ENCODE data around the gene SEMA5B.

Gene SEMA5B

DNA sequence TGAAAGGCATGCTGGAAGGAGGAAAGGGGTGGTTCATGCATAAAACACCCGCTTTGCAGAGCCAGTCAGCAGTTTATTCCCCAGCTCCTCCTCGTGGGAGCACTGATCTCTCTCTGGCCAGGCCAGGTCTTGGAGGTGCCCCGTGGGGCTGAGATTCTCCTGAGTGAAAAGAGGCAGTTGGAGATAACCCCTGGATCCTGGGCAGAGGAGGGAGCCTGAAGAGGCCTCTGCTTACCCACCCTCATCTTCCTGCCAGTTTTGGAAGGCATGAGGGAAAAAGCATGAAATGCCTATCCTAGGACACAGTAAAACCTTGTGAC lies 108.3 kb downstream of the SEMA5B start:
- no peak for DNase-seq

DNA sequence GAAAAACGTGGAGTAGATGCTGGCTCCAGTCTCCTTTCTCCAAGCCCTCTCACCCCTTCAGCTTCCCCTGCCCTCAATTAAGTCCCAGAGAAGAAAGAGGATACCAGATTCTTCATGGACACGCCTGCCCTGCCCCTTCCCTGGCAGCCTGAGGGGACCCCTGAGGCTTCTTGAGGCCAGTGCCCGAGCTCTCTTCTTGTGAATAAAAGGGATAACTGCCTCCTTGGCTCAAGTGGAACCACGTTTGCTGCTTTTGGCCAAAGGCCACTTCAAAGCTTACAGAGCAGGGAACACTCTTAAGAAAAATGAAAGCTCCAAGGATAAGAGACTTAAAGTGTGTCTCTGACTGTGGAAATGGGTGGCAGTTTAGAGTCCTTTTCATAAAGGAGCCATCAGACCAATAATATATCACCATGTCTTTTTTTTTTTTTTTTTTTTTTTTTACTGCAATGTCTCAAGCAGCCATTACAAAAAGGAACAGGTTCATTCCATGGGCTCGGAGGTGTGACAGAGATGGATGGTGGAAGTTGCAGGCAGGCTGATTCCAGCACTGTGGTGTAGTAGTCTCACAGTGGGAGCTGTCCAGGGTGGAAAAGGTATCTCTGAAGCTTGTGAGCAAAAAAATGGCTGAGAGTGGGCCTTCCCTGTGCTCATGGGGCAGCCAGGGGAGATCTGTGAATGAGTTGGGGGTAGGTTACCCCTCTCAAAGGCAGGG lies 108.8 kb downstream of the SEMA5B start:
- no peak for DNase-seq

DNA sequence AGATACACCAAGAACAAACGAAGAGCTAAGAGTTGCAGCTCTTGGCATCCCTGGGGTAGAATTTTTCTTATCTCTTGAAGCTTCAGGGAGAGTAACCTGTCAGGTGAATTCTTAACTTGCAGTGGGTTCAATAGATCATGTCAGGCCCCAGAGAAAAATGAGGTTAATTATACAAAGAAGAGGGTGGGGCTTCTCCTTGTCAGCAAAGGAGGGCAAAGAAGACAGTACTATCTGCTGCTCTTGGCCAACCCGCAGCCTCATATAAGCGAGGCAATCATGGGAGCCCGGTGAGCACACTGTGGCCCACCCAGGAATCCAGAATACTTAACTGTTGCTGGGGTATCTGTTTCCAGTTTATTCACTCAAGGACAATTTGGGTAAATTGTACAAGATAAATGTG lies 110.2 kb downstream of the SEMA5B start:
- no peak for DNase-seq

DNA sequence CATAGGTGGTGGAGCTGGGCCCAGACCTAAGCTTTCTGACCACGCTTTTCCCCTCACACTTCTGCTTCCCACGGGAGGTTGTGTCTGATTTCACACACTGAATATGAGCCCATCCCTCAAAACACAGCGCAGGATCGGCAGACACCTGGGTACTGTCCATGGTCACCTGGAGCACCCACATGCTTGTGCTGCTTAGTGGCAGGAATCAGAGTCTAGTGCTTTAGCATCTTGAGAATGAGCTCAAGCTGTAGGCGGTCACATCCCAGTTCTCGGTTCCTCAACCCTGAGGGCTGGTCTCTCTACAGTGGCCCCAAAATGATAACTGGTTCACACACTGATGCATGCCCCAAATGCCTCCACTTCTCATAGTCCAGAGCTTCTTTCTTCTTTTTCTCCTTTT lies 111.0 kb downstream of the SEMA5B start:
- DNase-seq: no peak

DNA sequence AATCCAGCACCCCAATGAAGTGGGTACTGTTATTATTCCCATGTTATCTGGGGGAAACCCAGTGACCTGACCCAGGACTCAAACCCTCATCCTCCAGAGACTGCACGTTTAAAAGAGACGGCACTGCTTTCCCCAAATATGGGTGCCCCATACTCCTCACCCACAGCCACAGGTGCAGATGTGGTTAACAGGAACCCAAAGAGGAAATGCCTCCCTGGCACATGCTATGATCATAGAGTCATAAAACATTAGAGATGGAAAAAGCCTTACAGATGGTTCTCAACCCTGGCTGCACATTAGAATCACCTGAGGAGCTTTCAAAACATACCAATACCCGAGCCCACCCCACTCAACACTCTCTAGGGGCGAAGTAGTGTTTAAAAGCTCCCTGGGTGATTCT lies 111.5 kb downstream of the SEMA5B start:
- no peak for DNase-seq

DNA sequence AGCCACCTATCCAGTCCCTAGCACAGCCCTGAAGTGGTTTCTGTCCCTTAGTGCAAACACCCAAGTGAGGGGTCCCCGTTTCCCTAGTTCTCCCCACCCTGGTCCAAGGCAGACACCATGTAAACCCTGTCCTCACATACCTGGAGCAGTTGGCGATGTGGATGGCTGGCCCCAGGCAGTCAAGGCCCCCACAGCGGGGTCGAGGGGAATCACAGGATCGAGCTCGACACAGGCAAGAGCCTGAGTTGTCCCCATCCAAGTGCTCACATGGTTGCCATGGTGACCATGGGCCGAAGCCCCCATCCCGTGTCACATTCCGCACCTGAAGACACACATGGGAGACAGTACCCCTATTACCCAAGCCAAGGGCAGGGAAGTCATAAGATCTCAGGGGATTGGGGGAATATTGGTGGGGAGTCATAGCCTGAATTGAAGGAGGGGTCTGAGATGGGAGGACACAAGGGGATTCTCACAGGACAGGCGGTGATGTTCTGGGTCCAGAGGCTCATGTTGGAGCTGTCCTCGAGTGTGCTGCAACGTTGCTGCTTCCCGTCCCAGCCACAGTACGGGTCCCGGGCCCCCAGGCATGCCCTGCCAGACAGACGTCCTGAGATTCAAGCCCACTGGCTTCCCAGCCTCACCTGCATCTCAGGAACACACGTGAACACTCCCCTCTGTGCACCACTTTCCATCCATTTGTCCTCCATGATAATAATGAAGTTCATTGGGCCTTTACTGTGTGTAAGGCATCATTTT lies 112.1 kb downstream of the SEMA5B start:
- DNase-seq: no peak

DNA sequence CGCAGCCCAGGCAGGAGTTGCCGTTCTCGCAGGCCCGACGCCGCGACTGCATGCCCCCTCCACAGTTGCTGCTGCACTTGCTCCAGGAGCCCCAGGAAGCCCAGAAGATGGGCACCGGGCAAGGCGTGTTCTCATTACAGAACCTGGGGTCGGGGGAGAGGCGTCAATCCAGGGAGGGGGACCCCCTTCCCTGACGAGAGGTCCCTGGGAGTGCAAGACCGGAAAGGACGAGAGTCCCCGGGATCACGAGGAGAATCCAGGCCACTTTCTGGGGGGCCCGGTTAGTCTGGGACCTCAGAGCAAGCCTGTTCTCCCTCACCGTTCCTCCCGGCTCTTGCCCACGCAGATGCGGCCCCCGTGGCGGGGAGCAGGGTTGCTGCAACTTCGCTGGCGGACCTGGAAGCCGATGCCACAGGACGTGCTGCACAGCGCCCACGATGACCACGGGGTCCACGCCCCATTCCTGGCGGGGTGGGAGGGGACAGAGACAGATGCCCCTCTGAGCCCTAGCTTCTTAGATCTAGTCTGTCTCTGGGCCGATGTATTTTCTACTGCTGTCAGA lies 113.9 kb downstream of the SEMA5B start:
- no peak for DNase-seq

DNA sequence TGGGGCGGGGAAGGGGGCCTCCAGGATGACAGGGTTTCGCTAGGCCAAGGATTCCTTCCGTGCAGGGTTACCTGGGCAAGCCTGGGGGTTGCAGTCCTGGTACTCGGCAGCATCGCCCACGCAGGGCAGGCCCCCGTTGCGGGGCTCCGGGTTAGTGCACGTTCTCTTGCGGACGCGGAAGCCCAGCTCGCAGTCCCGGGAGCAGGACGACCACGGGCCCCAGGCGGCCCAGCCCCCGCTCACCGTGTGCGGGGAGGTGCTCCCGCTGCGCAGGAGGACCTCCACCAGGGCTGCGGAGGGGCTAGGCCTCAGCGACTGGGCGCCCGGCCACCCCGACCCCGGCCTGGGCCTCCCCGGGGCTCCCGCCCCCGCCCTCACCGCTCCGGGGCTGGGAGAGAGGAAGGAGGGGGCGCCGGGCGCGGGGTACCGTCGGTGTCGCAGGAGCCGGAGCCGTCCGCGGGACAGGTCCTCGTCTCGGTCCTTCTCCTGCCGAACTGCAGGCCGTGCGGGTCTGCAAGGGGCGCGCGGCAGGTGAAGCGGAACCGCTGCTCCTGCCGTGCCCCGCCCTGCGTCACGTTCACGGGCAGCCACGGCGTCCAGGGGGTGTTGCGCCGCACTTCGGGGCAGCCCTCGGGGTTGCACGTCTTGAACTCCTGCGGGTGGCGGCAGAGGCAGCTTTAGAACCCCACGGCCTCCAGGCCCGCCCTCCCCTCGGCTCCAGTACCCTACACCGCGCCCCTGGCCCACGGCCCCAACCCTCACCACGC lies 114.6 kb downstream of the SEMA5B start:
- DNase-seq: no peak

DNA sequence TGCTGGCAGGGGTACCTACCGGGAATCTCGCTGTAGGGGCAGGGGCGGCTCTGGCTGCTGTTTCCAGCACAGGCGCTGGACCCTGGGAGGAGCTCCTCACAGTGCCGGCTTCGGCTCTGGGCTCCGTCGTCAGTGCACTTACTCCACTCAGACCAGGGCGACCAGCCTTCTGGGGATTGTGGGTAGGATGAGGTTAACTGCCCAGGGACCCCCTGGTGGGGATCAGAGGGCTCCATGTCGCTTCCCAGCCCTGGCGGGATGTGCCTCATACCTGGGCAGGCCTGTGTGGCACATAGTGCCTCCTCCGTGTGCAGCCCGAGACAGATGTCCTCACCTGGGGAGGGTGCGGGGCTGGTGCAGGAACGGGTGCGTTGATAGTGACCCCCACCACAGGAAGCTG lies 115.7 kb downstream of the SEMA5B start:
- no peak for DNase-seq

DNA sequence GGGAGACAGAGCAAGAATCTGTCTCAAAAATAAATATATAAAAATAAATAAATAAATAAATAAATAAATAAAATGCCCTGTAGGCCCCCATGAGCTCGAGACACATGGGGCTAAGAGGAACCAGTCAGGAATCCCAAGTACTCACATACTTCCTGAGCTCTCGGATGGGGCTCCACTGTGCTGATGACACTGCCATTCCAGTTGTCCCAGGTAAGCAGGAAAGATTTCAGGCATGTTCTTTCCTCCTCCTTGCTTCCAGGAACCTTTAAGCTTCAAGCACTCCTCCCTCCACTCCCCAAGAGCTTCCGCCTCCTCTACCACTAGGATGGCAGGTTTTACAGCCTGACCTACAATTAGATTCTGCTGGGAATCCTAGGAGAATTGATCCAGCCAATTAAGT lies 119.3 kb downstream of the SEMA5B start:
- no peak for DNase-seq

DNA sequence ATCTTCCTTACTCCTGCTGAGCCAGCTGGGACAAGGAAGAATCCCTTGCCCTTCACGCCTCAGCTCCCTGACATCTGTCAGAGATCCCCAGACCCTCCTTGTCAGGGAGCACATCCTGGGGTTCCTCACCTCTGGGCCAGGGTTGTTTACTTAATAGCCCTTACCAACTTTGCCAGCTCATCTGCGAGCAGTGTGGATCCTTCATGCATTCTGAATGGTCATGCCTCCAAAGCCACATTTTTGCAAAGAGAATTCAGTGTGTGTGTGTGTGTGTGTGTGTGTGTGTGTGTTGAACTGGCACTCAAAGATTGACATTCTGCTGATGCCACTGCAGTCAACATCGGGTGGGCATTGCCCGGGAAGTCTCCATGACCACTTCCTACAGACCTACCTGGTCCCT lies 120.1 kb downstream of the SEMA5B start:
- no peak for DNase-seq

DNA sequence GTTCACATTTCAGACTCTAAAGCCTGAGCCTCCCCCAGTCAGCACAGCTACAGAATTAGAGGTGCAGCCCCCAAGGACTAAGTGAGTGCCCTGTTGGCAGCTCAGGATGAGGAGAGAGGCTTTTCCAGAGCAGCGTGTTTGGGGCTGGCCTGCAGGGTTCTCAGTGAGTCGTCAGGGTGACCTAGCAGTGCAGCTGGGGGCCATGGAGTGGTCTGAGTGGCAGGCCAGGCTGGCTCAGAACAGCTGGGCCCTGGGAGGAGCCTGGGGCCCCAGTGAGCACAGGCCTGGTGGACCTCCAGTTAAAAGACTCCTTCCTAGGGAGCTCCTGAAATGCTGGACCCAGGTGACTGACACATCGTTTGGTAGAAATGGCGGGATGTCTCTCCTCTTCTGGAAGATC lies 124.4 kb downstream of the SEMA5B start:
- no peak for DNase-seq

DNA sequence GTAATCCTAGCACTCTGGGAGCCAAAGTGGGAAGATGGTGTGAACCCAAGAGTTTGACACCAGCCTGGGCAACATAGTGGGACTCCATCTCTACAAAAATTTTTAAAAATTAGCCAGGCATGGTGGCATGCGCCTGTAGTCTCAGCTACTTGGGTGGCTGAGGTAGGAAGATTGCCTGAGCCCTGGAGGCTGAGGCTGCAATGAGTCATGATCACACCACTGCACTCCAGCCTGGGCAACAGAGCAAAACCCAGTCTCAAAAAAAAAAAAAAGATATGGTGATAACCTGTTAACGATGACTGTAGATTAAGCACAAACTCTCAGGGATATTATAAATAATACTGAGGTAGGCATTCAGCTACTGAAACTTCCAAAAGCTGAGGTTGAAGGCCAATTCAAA lies 125.2 kb downstream of the SEMA5B start:
- DNase-seq: no peak

DNA sequence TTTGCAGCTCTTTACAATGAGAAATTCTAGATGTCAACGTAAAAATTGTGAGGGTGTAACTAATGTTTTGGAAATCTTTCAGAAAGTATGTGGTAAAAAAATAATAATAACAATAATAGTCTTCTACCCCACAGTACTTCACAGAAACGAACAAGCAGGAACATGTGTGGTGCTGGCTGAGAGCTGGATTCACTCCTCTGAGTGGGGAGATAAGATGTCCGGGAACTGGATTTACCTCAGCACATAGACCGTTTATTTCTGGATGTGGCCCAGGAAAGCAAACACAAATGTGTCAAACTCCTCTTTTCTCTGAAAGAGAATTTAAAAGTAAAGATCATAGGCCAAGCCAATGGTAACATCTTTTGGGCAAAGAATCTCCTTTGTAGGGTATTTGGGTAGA lies 129.3 kb downstream of the SEMA5B start:
- no peak for DNase-seq

DNA sequence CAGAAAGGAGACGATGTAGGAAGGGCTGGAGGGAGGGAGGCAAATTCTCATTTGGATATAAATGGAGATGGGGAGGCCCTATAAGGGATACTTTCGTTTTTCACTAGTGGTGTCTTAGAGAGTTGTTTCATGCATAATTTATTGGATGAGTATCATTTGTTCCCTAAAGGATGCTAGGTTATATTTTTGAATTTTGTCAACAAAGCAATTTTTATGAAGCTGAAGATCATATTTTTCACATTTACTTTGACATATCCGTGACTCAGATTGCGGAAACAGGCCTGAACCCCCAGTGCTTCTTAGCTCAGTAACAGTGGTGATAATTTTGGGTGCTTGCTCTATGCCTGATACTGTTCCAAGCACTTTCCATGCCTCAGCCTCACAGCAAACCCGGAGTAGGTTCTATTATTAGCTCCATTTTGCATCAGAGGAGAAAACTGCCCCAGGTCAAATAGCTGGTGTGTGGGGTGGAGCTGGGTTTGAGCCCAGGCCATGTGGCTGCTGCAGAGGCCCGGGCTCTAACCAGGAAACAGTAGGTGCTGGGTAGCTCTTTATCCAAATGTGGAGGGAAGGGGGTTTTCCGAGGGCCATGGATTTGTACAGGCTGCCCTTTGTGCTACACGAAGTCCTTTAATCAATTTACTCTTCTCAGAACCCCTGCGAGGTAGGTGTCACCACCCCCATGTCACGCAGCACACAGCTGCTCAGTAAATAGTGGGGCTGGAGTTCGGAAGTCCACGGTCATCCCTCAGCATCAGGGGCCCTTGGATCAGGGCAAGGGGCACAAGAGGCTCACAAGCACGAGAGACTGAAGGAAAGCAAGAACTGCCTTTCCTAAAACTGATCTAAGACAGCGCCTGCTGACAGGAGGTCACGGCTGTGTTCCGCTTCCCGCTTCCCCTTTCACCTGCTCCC lies 133.6 kb downstream of the SEMA5B start:
- DNase-seq: no peak

DNA sequence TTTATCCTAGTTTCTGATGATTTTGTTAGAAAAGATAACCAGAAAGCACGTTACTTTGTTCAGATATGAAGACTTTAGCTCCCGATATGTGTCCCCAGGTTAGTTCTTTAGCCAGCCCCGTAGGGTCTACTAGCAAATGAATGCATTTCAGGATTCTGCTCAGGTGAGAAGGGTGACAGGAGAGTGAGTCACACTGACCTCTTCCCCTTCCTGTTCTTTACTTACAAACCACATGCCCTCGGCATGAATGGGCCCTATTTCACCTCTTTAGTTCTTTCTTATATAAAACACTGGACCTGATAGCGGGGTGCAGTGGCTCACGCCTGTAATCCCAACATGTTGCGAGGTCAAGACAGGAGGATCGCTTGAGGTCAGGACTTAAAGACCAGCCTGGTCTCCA lies 134.3 kb downstream of the SEMA5B start:
- no peak for DNase-seq

DNA sequence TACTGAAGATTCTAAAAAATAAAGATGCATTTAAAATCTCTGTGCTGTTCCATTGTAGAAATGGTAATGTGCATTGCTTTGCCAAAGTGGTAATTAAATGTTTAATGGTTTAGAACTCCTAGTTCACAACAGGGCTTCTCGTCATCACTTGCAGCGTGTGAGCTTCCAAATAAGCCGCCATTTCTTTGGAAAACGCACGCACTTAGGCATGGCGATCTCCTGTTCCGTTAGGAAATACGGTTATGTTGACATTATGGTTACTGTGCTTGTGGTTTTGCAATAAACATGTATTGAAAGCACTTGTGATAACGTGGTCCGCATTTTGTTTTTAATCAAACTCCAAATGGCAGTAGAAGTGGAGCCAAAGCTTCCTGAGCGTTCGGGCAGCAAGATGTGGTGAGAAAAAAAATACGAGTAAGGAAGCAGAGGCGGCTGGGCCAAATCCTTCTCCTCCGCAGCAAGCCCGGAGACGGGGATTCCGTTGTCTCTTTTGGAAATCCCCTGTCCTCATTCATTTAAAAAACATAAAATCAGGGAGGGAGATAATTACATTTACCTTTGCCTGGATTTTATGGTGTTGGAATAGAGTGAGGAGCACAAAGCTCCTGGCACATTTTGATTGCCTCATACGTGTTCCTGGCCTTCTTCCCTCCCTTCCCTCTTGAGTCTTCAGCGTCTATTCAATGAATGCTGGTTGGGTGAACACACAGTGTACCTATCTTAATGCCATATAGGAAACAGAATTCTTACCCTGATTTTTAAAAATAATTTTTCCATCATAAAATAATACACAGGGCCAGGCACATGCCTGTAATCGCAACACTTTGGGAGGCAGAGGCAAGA lies 135.2 kb downstream of the SEMA5B start:
- no peak for DNase-seq

DNA sequence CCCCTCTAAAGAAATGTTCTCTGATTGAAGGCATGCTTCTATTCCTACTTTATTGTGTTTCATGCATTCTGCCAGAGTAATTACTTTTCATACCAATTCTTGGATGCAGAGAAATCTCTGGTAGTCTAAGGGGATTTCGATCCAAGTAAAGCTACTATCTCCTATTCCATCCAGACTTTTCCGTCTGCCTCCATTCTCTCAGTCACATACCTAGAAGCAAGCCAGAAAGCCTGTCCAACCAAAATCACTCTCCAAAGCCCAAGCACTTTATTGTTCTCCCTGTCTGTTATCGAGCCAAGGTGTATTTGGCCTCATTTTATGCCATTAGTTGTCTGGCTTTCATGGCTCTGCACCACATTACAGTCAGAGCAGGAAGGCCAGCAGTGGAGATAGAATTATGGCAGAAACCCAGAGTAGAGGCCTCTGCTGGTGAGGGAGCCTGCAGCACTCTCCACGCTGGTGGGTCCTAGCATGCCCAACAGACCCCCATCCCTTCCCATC lies 136.8 kb downstream of the SEMA5B start:
- no peak for DNase-seq

DNA sequence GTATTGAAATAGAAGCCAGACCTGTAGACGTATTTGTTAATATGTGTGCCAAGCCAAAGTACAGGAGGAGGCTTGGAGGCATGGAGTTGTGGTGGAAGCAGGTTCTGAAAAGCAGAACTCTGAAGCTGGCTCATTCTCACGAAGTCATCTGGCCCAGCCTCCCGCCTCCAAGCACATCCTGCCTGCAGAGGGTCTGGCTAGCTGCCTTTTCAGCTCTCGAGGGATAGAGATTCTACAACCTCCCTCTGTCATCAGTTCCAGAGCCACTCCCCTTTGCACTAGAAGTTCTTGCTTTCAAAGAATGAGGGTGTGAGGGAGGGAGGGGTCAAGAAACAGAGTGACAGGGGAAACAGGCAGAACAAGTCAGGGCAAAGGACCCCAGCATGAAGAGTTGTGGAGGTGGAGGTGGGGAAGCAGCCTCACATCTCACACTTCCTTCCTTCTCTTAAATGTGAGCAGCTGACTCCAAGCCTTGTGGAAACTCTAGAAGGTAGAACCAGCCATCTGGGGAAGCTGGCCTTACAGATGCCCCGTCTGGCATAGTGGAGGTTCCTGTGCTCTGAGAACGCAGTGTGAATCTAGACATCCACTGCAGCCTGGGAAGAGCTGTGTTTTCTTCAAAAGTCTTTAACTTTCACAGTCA lies 137.4 kb downstream of the SEMA5B start:
- no peak for DNase-seq

DNA sequence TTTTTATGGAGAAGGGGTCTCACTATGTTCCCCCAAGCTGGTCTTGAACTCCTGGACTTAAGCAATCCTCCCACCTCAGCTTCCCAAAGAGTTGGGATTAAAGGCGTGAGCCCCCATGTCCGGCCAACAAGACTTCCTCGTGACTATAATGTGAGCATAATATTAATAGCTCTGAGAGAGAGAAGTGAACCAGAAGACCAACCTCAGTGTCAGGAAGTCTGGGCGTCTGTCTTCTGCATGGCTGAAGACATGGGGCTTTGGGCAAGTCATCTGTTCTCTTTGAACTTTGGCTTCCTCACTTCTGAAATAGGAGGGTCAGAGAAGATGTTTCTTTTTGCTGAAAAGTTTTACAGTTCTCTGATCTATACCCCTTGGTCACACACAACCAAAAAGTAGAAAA lies 140.6 kb downstream of the SEMA5B start:
- no peak for DNase-seq

DNA sequence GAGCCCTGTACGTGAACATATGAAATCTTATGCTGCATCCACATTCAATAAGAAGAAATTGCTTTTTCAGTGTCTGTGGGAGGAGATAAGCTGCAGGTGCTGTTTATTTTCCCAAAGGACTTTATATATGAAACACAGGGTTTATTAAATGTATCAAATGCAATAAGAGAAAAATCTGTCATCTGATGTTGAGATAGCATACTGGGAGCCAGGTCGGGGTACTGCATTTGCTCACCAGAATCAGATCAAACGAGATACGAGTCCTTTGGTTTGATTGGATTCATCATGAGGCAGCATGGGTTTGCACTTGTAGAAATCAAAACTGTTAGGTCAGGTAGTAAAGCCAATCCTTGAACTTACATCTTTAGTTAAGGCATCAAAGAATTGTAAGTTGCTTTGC lies 141.3 kb downstream of the SEMA5B start:
- no peak for DNase-seq

All from NCI-H1694 treated with DMSO at 0.1 percent for 48 hours (cell line).